GM23338 (cell line): ENCODE measurements around the gene TRIM54. TPM values are rescaled to one million over a fixed set of nuclear protein-coding genes. Genes with fewer than 3 reads are reported as not detected.

Experiments used
- ATAC-seq: fragments of 200-7000 bp; cut with Tn5 transposase; 3 replicates; pipeline ENCODE4 v1.9.1; 2020
- DNase-seq: peaks from one replicate; pipeline ENCODE4 v3.0.0-alpha.2; 2015; ENCODE audit warnings: low spot score
- H2AFZ ChIP-seq: fragments of 200-600 bp; sonication (generic); 2 replicates; pipeline ENCODE4 v1.8.0; 2016; ENCODE audit warnings: antibody characterized with exemption, mild to moderate bottlenecking, moderate library complexity
- H3F3A ChIP-seq: fragments of 200-600 bp; sonication (generic); replicated peaks from 2 replicates; pipeline ENCODE4 v1.8.0; 2017; ENCODE audit warnings: antibody characterized with exemption, mixed run types, low read depth
- H3K27ac ChIP-seq: fragments of 200-600 bp; sonication (generic); 2 replicates; pipeline ENCODE4 v1.6.1; 2016; ENCODE audit warnings: low read depth
- H3K27me3 ChIP-seq: fragments of 200-600 bp; sonication (generic); 2 replicates; pipeline ENCODE4 v1.8.0; 2016; ENCODE audit warnings: mild to moderate bottlenecking, mixed run types, moderate library complexity; ENCODE audit not compliant: insufficient read depth
- H3K36me3 ChIP-seq: fragments of 200-600 bp; sonication (generic); 2 replicates; pipeline ENCODE4 v1.8.0; 2016; ENCODE audit warnings: mild to moderate bottlenecking; ENCODE audit not compliant: insufficient read depth
- H3K4me1 ChIP-seq: fragments of 200-600 bp; sonication (generic); 2 replicates; pipeline ENCODE4 v1.8.0; 2016; ENCODE audit warnings: mild to moderate bottlenecking, moderate library complexity; ENCODE audit not compliant: insufficient read depth
- H3K4me2 ChIP-seq: fragments of 200-600 bp; sonication (generic); 2 replicates; pipeline ENCODE4 v1.7.1; 2017; ENCODE audit warnings: mixed run types
- H3K4me3 ChIP-seq: fragments of 200-600 bp; sonication (generic); 2 replicates; pipeline ENCODE4 v1.6.1; 2016; ENCODE audit warnings: mixed run types
- H3K79me2 ChIP-seq: fragments of 200-600 bp; sonication (generic); replicated peaks from 2 replicates; pipeline ENCODE4 v1.8.0; 2017; ENCODE audit warnings: mild to moderate bottlenecking; ENCODE audit not compliant: insufficient read depth
- H3K9me2 ChIP-seq: fragments of 200-600 bp; sonication (generic); 2 replicates; pipeline ENCODE4 v1.8.0; 2017; ENCODE audit not compliant: insufficient read depth
- H4K20me1 ChIP-seq: fragments of 200-600 bp; sonication (generic); replicated peaks from 2 replicates; pipeline ENCODE4 v1.8.0; 2017; ENCODE audit warnings: mild to moderate bottlenecking; ENCODE audit not compliant: insufficient read depth
- H3K27ac Mint-ChIP-seq: 2 replicates; pipeline ENCODE4 v1.8.0; 2020; ENCODE audit warnings: inconsistent platforms, mild to moderate bottlenecking, moderate library complexity, mixed read lengths
- H3K27me3 Mint-ChIP-seq: 3 replicates; pipeline ENCODE4 v1.8.0; 2022; ENCODE audit warnings: low read depth, mild to moderate bottlenecking, moderate library complexity, mixed read lengths, inconsistent platforms; ENCODE audit not compliant: insufficient read depth, poor library complexity
- H3K36me3 Mint-ChIP-seq: 3 replicates; pipeline ENCODE4 v1.8.0; 2021; ENCODE audit warnings: low read depth, mild to moderate bottlenecking, inconsistent platforms, moderate library complexity, mixed read lengths
- H3K4me1 Mint-ChIP-seq: 3 replicates; pipeline ENCODE4 v1.8.0; 2020; ENCODE audit warnings: mild to moderate bottlenecking, inconsistent platforms, mixed read lengths
- H3K4me3 Mint-ChIP-seq: 3 replicates; pipeline ENCODE4 v1.8.0; 2021; ENCODE audit warnings: moderate library complexity, mild to moderate bottlenecking, inconsistent platforms, mixed read lengths
- H3K9me3 Mint-ChIP-seq: 3 replicates; pipeline ENCODE4 v1.8.0; 2020; ENCODE audit warnings: moderate library complexity, mild to moderate bottlenecking, inconsistent platforms, mixed read lengths
- CREB1 ChIP-seq: fragments of 250-450 bp; sonication (Bioruptor Pico); IDR thresholded peaks from 2 replicates; pipeline ENCODE4 v1.5.0; 2020; ENCODE audit warnings: low read depth, mild to moderate bottlenecking, moderate library complexity
- EZH2phosphoT487 ChIP-seq: fragments of 200-600 bp; sonication (generic); IDR thresholded peaks from one replicate; pipeline ENCODE4 v1.8.1; 2018; ENCODE audit warnings: antibody characterized with exemption; ENCODE audit not compliant: unreplicated experiment
- NANOG ChIP-seq: IDR thresholded peaks from 2 replicates; pipeline ENCODE4 v1.6.1; 2016; ENCODE audit warnings: antibody characterized with exemption, borderline replicate concordance
- polyA plus RNA-seq: library from polyadenylated mRNA; unstranded; fragments of >200 nt; fragmentation: Nextera tagmentation; extraction: Ambion mirVana; gene quantifications from 2 replicates; pipeline ENCODE4 v1.2.1, GENCODE V29; 2016
- total RNA-seq: library from RNA; depleted of rRNA; stranded (reverse); fragments of >200 nt; shearing (Covaris generic); gene quantifications from 2 replicates; pipeline ENCODE4 v1.2.3, GENCODE V29; 2014
- TF ChIP-seq, protein P1 (sequence below): fragments of 250-450 bp; sonication (Bioruptor Pico); IDR thresholded peaks from 2 replicates; pipeline ENCODE4 v1.5.0; 2020; ENCODE audit warnings: mild to moderate bottlenecking, moderate library complexity
- TF ChIP-seq, protein P2 (sequence below), 2 experiments: fragments of 200-600 bp in 1 of 2; sonication (generic) in 1 of 2; conservative IDR thresholded peaks; 2 replicates each; pipeline versions ENCODE4 v1.5.1 to v1.6.1; 2016 to 2017; ENCODE audit warnings: antibody characterized with exemption in 2 of 2, low read depth in 2 of 2, mild to moderate bottlenecking in 2 of 2, moderate library complexity in 1 of 2

Gene TRIM54
- total and polyA plus RNA-seq, 2 experiments from 2014 or later, result 1.6 to 3.3 TPM

DNA sequence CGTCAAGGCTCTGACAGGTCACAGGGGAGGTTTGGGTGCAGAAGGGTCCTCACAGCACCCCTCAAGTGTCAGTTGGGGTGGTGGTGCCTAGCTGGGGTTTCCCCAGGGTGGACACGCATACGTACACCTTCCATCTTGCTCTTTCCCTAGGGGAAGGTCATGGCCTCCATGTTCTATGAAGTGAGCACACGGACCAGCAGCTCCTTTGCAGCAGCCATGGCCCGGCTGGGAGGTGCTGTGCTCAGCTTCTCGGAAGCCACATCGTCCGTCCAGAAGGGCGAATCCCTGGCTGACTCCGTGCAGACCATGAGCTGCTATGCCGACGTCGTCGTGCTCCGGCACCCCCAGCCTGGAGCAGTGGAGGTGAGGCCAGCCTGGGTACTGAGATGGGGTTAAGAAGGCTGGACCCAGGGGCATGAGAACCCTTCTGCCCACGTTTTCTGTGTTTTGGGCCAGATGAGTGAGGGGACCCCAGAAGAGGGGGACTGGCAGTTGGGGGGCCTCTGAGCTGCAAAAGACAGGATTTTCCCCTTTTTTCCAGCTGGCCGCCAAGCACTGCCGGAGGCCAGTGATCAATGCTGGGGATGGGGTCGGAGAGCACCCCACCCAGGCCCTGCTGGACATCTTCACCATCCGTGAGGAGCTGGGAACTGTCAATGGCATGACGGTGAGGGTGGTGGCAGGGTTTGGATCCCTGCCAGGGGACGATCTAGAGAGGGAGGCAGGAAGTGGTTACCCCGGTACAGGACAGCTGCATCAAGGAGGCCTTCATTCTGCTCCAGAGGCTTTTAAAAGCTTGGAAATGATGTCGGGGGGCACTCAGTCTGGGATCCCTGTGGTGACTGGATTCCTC, 40.2 kb upstream of the TRIM54 start:
- H3K4me3 Mint-ChIP-seq, result no peak overlapping the region
- peaks cover 78% of the 10 kb centered on the region for H3K36me3 Mint-ChIP-seq
- no peaks in the 10 kb centered on the region for H3K79me2 ChIP-seq
- H3K4me1 Mint-ChIP-seq, result no peaks in the 10 kb centered on the region
- H3K27ac ChIP-seq, result no peak overlapping the region
- H3K9me2 ChIP-seq, result no peaks in the 10 kb centered on the region
- H3K27ac Mint-ChIP-seq, result no peak overlapping the region
- TF ChIP-seq, protein P1, sequence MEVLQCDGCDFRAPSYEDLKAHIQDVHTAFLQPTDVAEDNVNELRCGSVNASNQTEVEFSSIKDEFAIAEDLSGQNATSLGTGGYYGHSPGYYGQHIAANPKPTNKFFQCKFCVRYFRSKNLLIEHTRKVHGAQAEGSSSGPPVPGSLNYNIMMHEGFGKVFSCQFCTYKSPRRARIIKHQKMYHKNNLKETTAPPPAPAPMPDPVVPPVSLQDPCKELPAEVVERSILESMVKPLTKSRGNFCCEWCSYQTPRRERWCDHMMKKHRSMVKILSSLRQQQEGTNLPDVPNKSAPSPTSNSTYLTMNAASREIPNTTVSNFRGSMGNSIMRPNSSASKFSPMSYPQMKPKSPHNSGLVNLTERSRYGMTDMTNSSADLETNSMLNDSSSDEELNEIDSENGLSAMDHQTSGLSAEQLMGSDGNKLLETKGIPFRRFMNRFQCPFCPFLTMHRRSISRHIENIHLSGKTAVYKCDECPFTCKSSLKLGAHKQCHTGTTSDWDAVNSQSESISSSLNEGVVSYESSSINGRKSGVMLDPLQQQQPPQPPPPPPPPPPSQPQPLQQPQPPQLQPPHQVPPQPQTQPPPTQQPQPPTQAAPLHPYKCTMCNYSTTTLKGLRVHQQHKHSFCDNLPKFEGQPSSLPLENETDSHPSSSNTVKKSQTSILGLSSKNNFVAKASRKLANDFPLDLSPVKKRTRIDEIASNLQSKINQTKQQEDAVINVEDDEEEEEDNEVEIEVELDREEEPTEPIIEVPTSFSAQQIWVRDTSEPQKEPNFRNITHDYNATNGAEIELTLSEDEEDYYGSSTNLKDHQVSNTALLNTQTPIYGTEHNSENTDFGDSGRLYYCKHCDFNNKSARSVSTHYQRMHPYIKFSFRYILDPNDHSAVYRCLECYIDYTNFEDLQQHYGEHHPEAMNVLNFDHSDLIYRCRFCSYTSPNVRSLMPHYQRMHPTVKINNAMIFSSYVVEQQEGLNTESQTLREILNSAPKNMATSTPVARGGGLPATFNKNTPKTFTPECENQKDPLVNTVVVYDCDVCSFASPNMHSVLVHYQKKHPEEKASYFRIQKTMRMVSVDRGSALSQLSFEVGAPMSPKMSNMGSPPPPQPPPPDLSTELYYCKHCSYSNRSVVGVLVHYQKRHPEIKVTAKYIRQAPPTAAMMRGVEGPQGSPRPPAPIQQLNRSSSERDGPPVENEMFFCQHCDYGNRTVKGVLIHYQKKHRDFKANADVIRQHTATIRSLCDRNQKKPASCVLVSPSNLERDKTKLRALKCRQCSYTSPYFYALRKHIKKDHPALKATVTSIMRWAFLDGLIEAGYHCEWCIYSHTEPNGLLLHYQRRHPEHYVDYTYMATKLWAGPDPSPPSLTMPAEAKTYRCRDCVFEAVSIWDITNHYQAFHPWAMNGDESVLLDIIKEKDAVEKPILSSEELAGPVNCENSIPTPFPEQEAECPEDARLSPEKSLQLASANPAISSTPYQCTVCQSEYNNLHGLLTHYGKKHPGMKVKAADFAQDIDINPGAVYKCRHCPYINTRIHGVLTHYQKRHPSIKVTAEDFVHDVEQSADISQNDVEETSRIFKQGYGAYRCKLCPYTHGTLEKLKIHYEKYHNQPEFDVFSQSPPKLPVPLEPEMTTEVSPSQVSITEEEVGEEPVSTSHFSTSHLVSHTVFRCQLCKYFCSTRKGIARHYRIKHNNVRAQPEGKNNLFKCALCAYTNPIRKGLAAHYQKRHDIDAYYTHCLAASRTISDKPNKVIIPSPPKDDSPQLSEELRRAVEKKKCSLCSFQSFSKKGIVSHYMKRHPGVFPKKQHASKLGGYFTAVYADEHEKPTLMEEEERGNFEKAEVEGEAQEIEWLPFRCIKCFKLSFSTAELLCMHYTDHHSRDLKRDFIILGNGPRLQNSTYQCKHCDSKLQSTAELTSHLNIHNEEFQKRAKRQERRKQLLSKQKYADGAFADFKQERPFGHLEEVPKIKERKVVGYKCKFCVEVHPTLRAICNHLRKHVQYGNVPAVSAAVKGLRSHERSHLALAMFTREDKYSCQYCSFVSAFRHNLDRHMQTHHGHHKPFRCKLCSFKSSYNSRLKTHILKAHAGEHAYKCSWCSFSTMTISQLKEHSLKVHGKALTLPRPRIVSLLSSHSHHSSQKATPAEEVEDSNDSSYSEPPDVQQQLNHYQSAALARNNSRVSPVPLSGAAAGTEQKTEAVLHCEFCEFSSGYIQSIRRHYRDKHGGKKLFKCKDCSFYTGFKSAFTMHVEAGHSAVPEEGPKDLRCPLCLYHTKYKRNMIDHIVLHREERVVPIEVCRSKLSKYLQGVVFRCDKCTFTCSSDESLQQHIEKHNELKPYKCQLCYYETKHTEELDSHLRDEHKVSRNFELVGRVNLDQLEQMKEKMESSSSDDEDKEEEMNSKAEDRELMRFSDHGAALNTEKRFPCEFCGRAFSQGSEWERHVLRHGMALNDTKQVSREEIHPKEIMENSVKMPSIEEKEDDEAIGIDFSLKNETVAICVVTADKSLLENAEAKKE (CRISPR knock-in tag), result no peak
- TF ChIP-seq EZH2phosphoT487, result no peak
- no peak for TF ChIP-seq CREB1
- TF ChIP-seq, protein P2, sequence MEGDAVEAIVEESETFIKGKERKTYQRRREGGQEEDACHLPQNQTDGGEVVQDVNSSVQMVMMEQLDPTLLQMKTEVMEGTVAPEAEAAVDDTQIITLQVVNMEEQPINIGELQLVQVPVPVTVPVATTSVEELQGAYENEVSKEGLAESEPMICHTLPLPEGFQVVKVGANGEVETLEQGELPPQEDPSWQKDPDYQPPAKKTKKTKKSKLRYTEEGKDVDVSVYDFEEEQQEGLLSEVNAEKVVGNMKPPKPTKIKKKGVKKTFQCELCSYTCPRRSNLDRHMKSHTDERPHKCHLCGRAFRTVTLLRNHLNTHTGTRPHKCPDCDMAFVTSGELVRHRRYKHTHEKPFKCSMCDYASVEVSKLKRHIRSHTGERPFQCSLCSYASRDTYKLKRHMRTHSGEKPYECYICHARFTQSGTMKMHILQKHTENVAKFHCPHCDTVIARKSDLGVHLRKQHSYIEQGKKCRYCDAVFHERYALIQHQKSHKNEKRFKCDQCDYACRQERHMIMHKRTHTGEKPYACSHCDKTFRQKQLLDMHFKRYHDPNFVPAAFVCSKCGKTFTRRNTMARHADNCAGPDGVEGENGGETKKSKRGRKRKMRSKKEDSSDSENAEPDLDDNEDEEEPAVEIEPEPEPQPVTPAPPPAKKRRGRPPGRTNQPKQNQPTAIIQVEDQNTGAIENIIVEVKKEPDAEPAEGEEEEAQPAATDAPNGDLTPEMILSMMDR (conservative IDR thresholded peaks at IDR 0.05; ENCODE audit: low read depth in 2 of 2), result no peak
- TF ChIP-seq NANOG, result no peak
- peaks cover 22% of the 10 kb centered on the region for H3K27me3 Mint-ChIP-seq
- no peak overlapping the region for H2AFZ ChIP-seq
- DNase-seq (no peak), ATAC-seq (no peak)
- no peak overlapping the region for H3K4me3 ChIP-seq
- H3K4me2 ChIP-seq, result no peak overlapping the region
- H3K36me3 ChIP-seq, result peaks cover 42% of the 10 kb centered on the region
- H3K27me3 ChIP-seq, result no peaks in the 10 kb centered on the region
- peaks cover 5% of the 10 kb centered on the region; the same call in 1 of the 2 replicates for H3F3A ChIP-seq
- no peaks in the 10 kb centered on the region; the same call in none of the 2 replicates for H4K20me1 ChIP-seq
- no peaks in the 10 kb centered on the region; the same call in 2 of the 3 replicates for H3K9me3 Mint-ChIP-seq
- no peaks in the 10 kb centered on the region for H3K4me1 ChIP-seq
